ENCODE measurements around the gene MAPKAPK2.

GRCh38 chr1:206666954-206667665 lies 17.6 kb upstream of the MAPKAPK2 start:
- TF ChIP-seq CTCF (IDR thresholded peaks at IDR 0.05 in 8 of 11, conservative IDR thresholded peaks at IDR 0.05 in 3 of 11) (no peak), POLR2AphosphoS5 (IDR thresholded peaks at IDR 0.05) (no peak)

Measured in spleen (tissue), 7 donors.